Measurements from ENCODE around the gene STXBP1.

Gene STXBP1

GRCh38 chr9:127651697-127652610 is 39.9 kb downstream of the STXBP1 start:
- no peak for ATAC-seq
- Mint-ChIP-seq H3K4me3 (no peak overlapping the region), H3K36me3 (no peaks in the 10 kb centered on the region), H3K27ac (no peak overlapping the region), H3K4me1 (no peaks in the 10 kb centered on the region), H3K9me3 (no peaks in the 10 kb centered on the region)
- DNase-seq (ENCODE audit: low spot score in 2 of 2): no peak

GRCh38 chr9:127652733-127653132 is 40.7 kb downstream of the STXBP1 start:
- no peak overlapping the region for H3K27ac Mint-ChIP-seq
- no peaks in the 10 kb centered on the region for H3K9me3 Mint-ChIP-seq
- no peak for ATAC-seq
- no peak for DNase-seq (ENCODE audit: low spot score in 2 of 2)
- no peaks in the 10 kb centered on the region for H3K4me1 Mint-ChIP-seq
- no peak overlapping the region for H3K4me3 Mint-ChIP-seq
- H3K36me3 Mint-ChIP-seq: no peaks in the 10 kb centered on the region

- Mint-ChIP-seq H3K36me3 (no peaks in the 10 kb centered on the region), H3K4me3 (no peak overlapping the region), H3K27ac (no peak overlapping the region), H3K9me3 (no peaks in the 10 kb centered on the region), H3K4me1 (no peaks in the 10 kb centered on the region)
- DNase-seq (ENCODE audit: low spot score in 2 of 2) (no peak), ATAC-seq (no peak)
Observed at GRCh38 chr9:127654619-127655018, 42.5 kb downstream of the STXBP1 start.

- no peak for ATAC-seq
- DNase-seq (ENCODE audit: low spot score in 2 of 2): no peak
- H3K9me3 Mint-ChIP-seq: no peaks in the 10 kb centered on the region
- H3K36me3 Mint-ChIP-seq: no peaks in the 10 kb centered on the region
- no peak overlapping the region for H3K27ac Mint-ChIP-seq
- no peak overlapping the region for H3K4me3 Mint-ChIP-seq
- H3K4me1 Mint-ChIP-seq: no peaks in the 10 kb centered on the region
Observed at GRCh38 chr9:127658428-127658827, 46.4 kb downstream of the STXBP1 start.

- Mint-ChIP-seq H3K4me3 (no peak overlapping the region), H3K9me3 (no peaks in the 10 kb centered on the region), H3K27ac (no peak overlapping the region), H3K4me1 (no peaks in the 10 kb centered on the region), H3K36me3 (no peaks in the 10 kb centered on the region)
- ATAC-seq: no peak
- DNase-seq (ENCODE audit: low spot score in 2 of 2): no peak
Observed at GRCh38 chr9:127660886-127661741, 49.0 kb downstream of the STXBP1 start.

GRCh38 chr9:127662617-127663016 is 50.5 kb downstream of the STXBP1 start:
- Mint-ChIP-seq H3K4me1 (no peaks in the 10 kb centered on the region), H3K4me3 (no peak overlapping the region), H3K9me3 (no peaks in the 10 kb centered on the region), H3K36me3 (no peaks in the 10 kb centered on the region), H3K27ac (no peak overlapping the region)
- no peak for ATAC-seq
- DNase-seq (ENCODE audit: low spot score in 2 of 2): no peak

- Mint-ChIP-seq H3K9me3 (no peaks in the 10 kb centered on the region), H3K4me3 (no peak overlapping the region), H3K4me1 (no peaks in the 10 kb centered on the region), H3K36me3 (no peaks in the 10 kb centered on the region), H3K27ac (no peak overlapping the region)
- ATAC-seq (no peak), DNase-seq (ENCODE audit: low spot score in 2 of 2) (no peak)
Observed at GRCh38 chr9:127664324-127664677, 52.2 kb downstream of the STXBP1 start.

GRCh38 chr9:127664678-127665507 is 52.8 kb downstream of the STXBP1 start:
- DNase-seq (ENCODE audit: low spot score in 2 of 2) (no peak), ATAC-seq (no peak)
- no peak overlapping the region for H3K4me3 Mint-ChIP-seq
- H3K36me3 Mint-ChIP-seq: no peaks in the 10 kb centered on the region
- no peak overlapping the region for H3K27ac Mint-ChIP-seq
- H3K4me1 Mint-ChIP-seq: no peaks in the 10 kb centered on the region
- H3K9me3 Mint-ChIP-seq: no peaks in the 10 kb centered on the region

- no peak overlapping the region for H3K4me3 Mint-ChIP-seq
- no peaks in the 10 kb centered on the region for H3K36me3 Mint-ChIP-seq
- H3K9me3 Mint-ChIP-seq: no peaks in the 10 kb centered on the region
- DNase-seq (ENCODE audit: low spot score in 2 of 2) (no peak), ATAC-seq (no peak)
- no peaks in the 10 kb centered on the region for H3K4me1 Mint-ChIP-seq
- H3K27ac Mint-ChIP-seq: no peak overlapping the region
Observed at GRCh38 chr9:127667127-127667844, 55.2 kb downstream of the STXBP1 start.

- no peak for DNase-seq (ENCODE audit: low spot score in 2 of 2)
- no peak overlapping the region for H3K27ac Mint-ChIP-seq
- H3K9me3 Mint-ChIP-seq: no peaks in the 10 kb centered on the region
- H3K4me3 Mint-ChIP-seq: no peak overlapping the region
- ATAC-seq: no peak
- H3K36me3 Mint-ChIP-seq: no peaks in the 10 kb centered on the region
- no peaks in the 10 kb centered on the region for H3K4me1 Mint-ChIP-seq
Observed at GRCh38 chr9:127667906-127668305, 55.8 kb downstream of the STXBP1 start.

GRCh38 chr9:127673234-127673633 is 61.2 kb downstream of the STXBP1 start:
- no peak for ATAC-seq
- Mint-ChIP-seq H3K4me3 (no peak overlapping the region), H3K9me3 (no peaks in the 10 kb centered on the region), H3K27ac (no peak overlapping the region), H3K36me3 (no peaks in the 10 kb centered on the region), H3K4me1 (no peaks in the 10 kb centered on the region)
- no peak for DNase-seq (ENCODE audit: low spot score in 2 of 2)

- Mint-ChIP-seq H3K4me3 (no peak overlapping the region), H3K36me3 (no peaks in the 10 kb centered on the region), H3K9me3 (no peaks in the 10 kb centered on the region), H3K27ac (no peak overlapping the region), H3K4me1 (no peaks in the 10 kb centered on the region)
- DNase-seq (ENCODE audit: low spot score in 2 of 2) (no peak), ATAC-seq (no peak)
Observed at GRCh38 chr9:127676638-127677037, 64.6 kb downstream of the STXBP1 start.

GRCh38 chr9:127679506-127679905 is 67.4 kb downstream of the STXBP1 start:
- no peak for ATAC-seq
- Mint-ChIP-seq H3K4me3 (no peak overlapping the region), H3K36me3 (no peaks in the 10 kb centered on the region), H3K27ac (no peak overlapping the region), H3K9me3 (no peaks in the 10 kb centered on the region), H3K4me1 (no peaks in the 10 kb centered on the region)
- no peak for DNase-seq (ENCODE audit: low spot score in 2 of 2)

GRCh38 chr9:127680226-127680625 is 68.1 kb downstream of the STXBP1 start:
- H3K27ac Mint-ChIP-seq: peak overlapping the region; percentile 40
- no peaks in the 10 kb centered on the region for H3K9me3 Mint-ChIP-seq
- ATAC-seq (no peak), DNase-seq (ENCODE audit: low spot score in 2 of 2) (no peak)
- no peak overlapping the region for H3K4me3 Mint-ChIP-seq
- no peaks in the 10 kb centered on the region for H3K36me3 Mint-ChIP-seq
- H3K4me1 Mint-ChIP-seq: no peaks in the 10 kb centered on the region

- H3K36me3 Mint-ChIP-seq: no peaks in the 10 kb centered on the region
- no peak overlapping the region for H3K4me3 Mint-ChIP-seq
- DNase-seq (ENCODE audit: low spot score in 2 of 2) (no peak), ATAC-seq (no peak)
- no peak overlapping the region for H3K27ac Mint-ChIP-seq
- H3K4me1 Mint-ChIP-seq: no peaks in the 10 kb centered on the region
- H3K9me3 Mint-ChIP-seq: no peaks in the 10 kb centered on the region
Observed at GRCh38 chr9:127680846-127681245, 68.8 kb downstream of the STXBP1 start.
